Measurements from ENCODE around the gene GLI3. TPM values are rescaled to one million over a fixed set of nuclear protein-coding genes. Genes with fewer than 3 reads are reported as not detected.

The GLI3 gene
- total and polyA plus RNA-seq, 2 donors from 2014 or later = 0.92 to 11.1 TPM

DNA sequence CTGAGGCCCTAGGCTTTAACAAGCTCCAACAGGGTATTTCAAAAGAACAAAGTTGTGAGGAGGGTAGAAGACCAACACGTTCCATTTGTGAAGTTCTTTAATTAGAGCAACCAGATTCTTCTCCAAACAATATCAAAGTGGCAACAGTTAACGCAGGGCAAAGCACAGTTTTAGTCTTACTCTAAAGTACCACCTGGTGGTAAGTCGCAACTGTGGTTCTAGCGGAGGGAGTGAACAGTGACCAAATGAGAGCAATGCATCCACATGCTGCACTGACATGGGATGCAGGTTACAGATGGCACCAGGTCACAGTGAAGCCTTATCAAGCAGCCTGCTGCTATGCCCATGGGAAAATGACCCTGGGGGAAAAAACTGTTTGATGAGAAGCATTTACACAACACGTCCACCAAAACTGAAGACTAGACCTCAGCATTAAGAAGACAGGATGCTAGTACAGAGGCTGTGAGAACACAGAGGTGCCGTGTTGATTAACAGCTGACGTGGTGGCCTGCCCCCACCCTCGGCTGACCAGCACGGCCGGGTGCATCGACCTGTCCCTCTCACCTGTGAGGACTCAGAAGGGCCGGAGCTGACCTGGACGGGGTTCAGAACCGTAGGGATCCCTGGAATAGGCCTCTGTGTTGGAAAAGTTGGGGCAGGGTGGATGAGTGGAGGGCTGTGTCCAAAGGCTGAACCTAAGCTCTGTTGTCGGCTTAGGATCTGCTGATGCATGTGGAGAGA, 211.2 kb downstream of the GLI3 start:
- TF ChIP-seq, protein P1, sequence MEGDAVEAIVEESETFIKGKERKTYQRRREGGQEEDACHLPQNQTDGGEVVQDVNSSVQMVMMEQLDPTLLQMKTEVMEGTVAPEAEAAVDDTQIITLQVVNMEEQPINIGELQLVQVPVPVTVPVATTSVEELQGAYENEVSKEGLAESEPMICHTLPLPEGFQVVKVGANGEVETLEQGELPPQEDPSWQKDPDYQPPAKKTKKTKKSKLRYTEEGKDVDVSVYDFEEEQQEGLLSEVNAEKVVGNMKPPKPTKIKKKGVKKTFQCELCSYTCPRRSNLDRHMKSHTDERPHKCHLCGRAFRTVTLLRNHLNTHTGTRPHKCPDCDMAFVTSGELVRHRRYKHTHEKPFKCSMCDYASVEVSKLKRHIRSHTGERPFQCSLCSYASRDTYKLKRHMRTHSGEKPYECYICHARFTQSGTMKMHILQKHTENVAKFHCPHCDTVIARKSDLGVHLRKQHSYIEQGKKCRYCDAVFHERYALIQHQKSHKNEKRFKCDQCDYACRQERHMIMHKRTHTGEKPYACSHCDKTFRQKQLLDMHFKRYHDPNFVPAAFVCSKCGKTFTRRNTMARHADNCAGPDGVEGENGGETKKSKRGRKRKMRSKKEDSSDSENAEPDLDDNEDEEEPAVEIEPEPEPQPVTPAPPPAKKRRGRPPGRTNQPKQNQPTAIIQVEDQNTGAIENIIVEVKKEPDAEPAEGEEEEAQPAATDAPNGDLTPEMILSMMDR (IDR thresholded peaks at IDR 0.05; ENCODE audit: borderline replicate concordance, extremely low read depth, insufficient read depth) = no peak
- intact Hi-C loops (cut with DNase I) = no loop called here
- H3K27ac ChIP-seq (ENCODE audit: low read depth in 2 of 2, low read length in 2 of 2) = no peak overlapping the region
- FAIRE-seq (no peak), DNase-seq (no peak)
- no peak overlapping the region for H3K9ac ChIP-seq (ENCODE audit: low read length in 3 of 3)
- no peaks in the 10 kb centered on the region for H3K27me3 ChIP-seq (ENCODE audit: control insufficient read depth, insufficient read depth, low read length)
- H3K9me3 ChIP-seq (ENCODE audit: control insufficient read depth in 2 of 3, insufficient read depth in 1 of 3, low read length in 3 of 3) = no peaks in the 10 kb centered on the region
- H3K4me3 ChIP-seq (ENCODE audit: low read length in 3 of 3) = no peak overlapping the region
- H3K36me3 ChIP-seq (ENCODE audit: control insufficient read depth in 2 of 3, insufficient read depth in 3 of 3, low read length in 3 of 3) = peaks cover 0 to 2% (median 2%) of the 10 kb centered on the region in 3 donors
- no peaks in the 10 kb centered on the region for H3K4me1 ChIP-seq (ENCODE audit: control insufficient read depth in 2 of 3, insufficient read depth in 2 of 3, low read depth in 1 of 3, low read length in 3 of 3)

DNA sequence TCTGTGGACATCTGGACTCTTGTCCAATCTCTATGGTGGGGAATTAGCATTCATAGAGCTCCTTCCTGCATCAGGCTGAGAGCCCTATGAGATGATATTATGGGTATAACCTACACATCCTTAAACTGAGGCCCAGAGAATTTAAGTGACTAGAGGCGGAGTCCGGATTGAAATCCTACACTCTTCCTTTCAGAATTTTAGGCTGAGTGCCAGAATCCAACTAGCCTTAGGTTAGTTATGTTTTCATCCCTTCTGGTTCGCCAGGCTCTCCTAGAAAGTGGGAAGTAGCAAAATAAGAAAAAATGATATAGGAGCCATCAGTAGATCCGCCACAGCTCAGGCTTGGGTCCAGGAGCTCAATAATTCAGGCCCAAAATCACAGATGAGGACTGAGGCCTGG, 212.5 kb downstream of the GLI3 start:
- Histone ChIP-seq H3K4me1 (ENCODE audit: control insufficient read depth in 2 of 3, insufficient read depth in 2 of 3, low read depth in 1 of 3, low read length in 3 of 3) (no peaks in the 10 kb centered on the region), H3K9me3 (ENCODE audit: control insufficient read depth in 2 of 3, insufficient read depth in 1 of 3, low read length in 3 of 3) (no peaks in the 10 kb centered on the region), H3K27ac (ENCODE audit: low read depth in 2 of 2, low read length in 2 of 2) (no peak overlapping the region), H3K27me3 (ENCODE audit: control insufficient read depth, insufficient read depth, low read length) (no peaks in the 10 kb centered on the region), H3K4me3 (ENCODE audit: low read length in 3 of 3) (no peak overlapping the region), H3K9ac (ENCODE audit: low read length in 3 of 3) (no peak overlapping the region), H3K36me3 (ENCODE audit: control insufficient read depth in 2 of 3, insufficient read depth in 3 of 3, low read length in 3 of 3) (peaks cover 0 to 2% (median 2%) of the 10 kb centered on the region in 3 donors)
- intact Hi-C loops (cut with DNase I) = no loop called here
- DNase-seq (peak in 1 of 5 donors; percentile 33), FAIRE-seq (no peak)
- TF ChIP-seq, protein P1 (IDR thresholded peaks at IDR 0.05; ENCODE audit: borderline replicate concordance, extremely low read depth, insufficient read depth) = no peak

DNA sequence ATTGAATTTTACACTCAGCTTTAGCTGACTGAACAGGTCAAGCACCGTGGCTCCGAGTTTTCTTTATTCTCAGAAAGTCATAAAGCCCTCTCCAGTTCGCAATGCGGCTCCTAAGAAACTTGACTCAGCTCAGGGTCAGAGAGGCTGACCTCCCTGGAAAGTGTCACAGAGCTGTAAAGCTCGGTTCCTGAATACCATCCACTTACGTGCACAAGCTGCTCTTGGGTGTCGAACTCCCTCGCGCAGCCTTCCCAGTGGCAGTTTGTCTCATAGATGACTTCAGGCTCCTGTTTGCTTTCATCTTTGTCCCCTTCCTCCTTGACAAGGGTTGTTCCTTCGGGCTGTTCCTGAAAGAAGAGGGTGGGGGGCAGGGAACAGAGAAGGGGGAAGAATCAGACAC, 213.7 kb downstream of the GLI3 start:
- DNase-seq (peak in 4 of 5 donors; percentile 55 to 73 (median 64)), FAIRE-seq (no peak)
- H3K27ac ChIP-seq (ENCODE audit: low read depth in 2 of 2, low read length in 2 of 2) = no peak overlapping the region
- no peaks in the 10 kb centered on the region for H3K27me3 ChIP-seq (ENCODE audit: control insufficient read depth, insufficient read depth, low read length)
- no peaks in the 10 kb centered on the region for H3K9me3 ChIP-seq (ENCODE audit: control insufficient read depth in 2 of 3, insufficient read depth in 1 of 3, low read length in 3 of 3)
- H3K4me1 ChIP-seq (ENCODE audit: control insufficient read depth in 2 of 3, insufficient read depth in 2 of 3, low read depth in 1 of 3, low read length in 3 of 3) = no peaks in the 10 kb centered on the region
- TF ChIP-seq, protein P1 (IDR thresholded peaks at IDR 0.05; ENCODE audit: borderline replicate concordance, extremely low read depth, insufficient read depth) = no peak
- no peak overlapping the region for H3K9ac ChIP-seq (ENCODE audit: low read length in 3 of 3)
- intact Hi-C loops (cut with DNase I) = no loop called here
- H3K4me3 ChIP-seq (ENCODE audit: low read length in 3 of 3) = no peak overlapping the region
- H3K36me3 ChIP-seq (ENCODE audit: control insufficient read depth in 2 of 3, insufficient read depth in 3 of 3, low read length in 3 of 3) = peaks cover 0 to 2% (median 2%) of the 10 kb centered on the region in 3 donors

Measured in kidney (tissue), 14 donors.